Loucy (cell line): ENCODE data around the gene ISLR.
A peak's percentile ranks its signal among the peaks of the same experiment; 100 is the strongest.

Source experiments
- H2AFZ ChIP-seq: fragments of 200-600 bp; sonication (generic); 2 replicates; pipeline ENCODE4 v1.6.0; 2016; ENCODE audit warnings: antibody characterized with exemption, mild to moderate bottlenecking, low read length, moderate library complexity
- H3F3A ChIP-seq: fragments of 200-600 bp; 2 replicates; pipeline ENCODE4 v1.6.0; 2016; ENCODE audit warnings: antibody characterized with exemption, low read depth, mild to moderate bottlenecking
- H3K27me3 ChIP-seq: fragments of 200-600 bp; sonication (generic); 2 replicates; pipeline ENCODE4 v1.6.1; 2014; ENCODE audit warnings: low read length, mild to moderate bottlenecking; ENCODE audit not compliant: insufficient read depth, poor library complexity, severe bottlenecking
- H3K36me3 ChIP-seq: fragments of 200-600 bp; sonication (generic); 2 replicates; pipeline ENCODE4 v1.6.1; 2016; ENCODE audit warnings: low read length; ENCODE audit not compliant: insufficient read depth
- H3K4me1 ChIP-seq: fragments of 200-600 bp; sonication (generic); 2 replicates; pipeline ENCODE4 v1.5.1; 2014; ENCODE audit warnings: low read length, mild to moderate bottlenecking; ENCODE audit not compliant: insufficient read depth, poor library complexity, severe bottlenecking
- H3K4me2 ChIP-seq: fragments of 200-600 bp; sonication (generic); 2 replicates; pipeline ENCODE4 v1.6.0; 2014; ENCODE audit warnings: antibody characterized with exemption, low read length, low read depth, mild to moderate bottlenecking; ENCODE audit not compliant: poor library complexity, severe bottlenecking
- H3K4me3 ChIP-seq: fragments of 200-600 bp; sonication (generic); 2 replicates; pipeline ENCODE4 v1.5.1; 2014; ENCODE audit warnings: low read length, mild to moderate bottlenecking, mixed read lengths; ENCODE audit not compliant: poor library complexity, severe bottlenecking
- H3K79me2 ChIP-seq: fragments of 200-600 bp; sonication (generic); 2 replicates; pipeline ENCODE4 v1.6.1; 2014; ENCODE audit warnings: low read length; ENCODE audit not compliant: insufficient read depth
- H3K9ac ChIP-seq: fragments of 200-600 bp; sonication (generic); 2 replicates; pipeline ENCODE4 v1.6.0; 2014; ENCODE audit warnings: mild to moderate bottlenecking, low read depth, low read length, moderate library complexity; ENCODE audit not compliant: poor library complexity, severe bottlenecking
- H3K9me2 ChIP-seq: fragments of 200-600 bp; sonication (generic); replicated peaks from 2 replicates; pipeline ENCODE4 v1.6.1; 2016; ENCODE audit warnings: low read depth, low read length, mixed read lengths
- H3K9me3 ChIP-seq: fragments of 200-600 bp; sonication (generic); 2 replicates; pipeline ENCODE4 v1.6.1; 2014; ENCODE audit warnings: mild to moderate bottlenecking, antibody characterized with exemption, low read length, low read depth; ENCODE audit not compliant: insufficient read depth
- H4K20me1 ChIP-seq: fragments of 200-600 bp; sonication (generic); 2 replicates; pipeline ENCODE4 v1.6.0; 2014; ENCODE audit warnings: antibody characterized with exemption, low read length, mild to moderate bottlenecking; ENCODE audit not compliant: insufficient read depth, poor library complexity, severe bottlenecking
- CTCF ChIP-seq: fragments of 200-600 bp; sonication (generic); conservative IDR thresholded peaks from 2 replicates; pipeline ENCODE4 v1.5.1; 2014; ENCODE audit warnings: mild to moderate bottlenecking, antibody characterized with exemption, low read length
- EZH2phosphoT487 ChIP-seq: fragments of 200-600 bp; IDR thresholded peaks from 2 replicates; pipeline ENCODE4 v1.6.1; 2018; ENCODE audit warnings: antibody characterized with exemption, mild to moderate bottlenecking, moderate library complexity, borderline replicate concordance

Gene ISLR

GRCh38 chr15:74202452-74203401 is 29.2 kb downstream of the ISLR start, which contains the start of gene STRA6:
TSS of gene STRA6 (minus strand) at chr15:74202787. CDS start at chr15:74202267, 520 bp downstream.
- no peak within 1 kb of the TSS; the same call in 1 of the 2 replicates for H2AFZ ChIP-seq
- peaks cover 69% of the 10 kb centered on the region for H3K4me1 ChIP-seq
- no peaks in the 10 kb centered on the region for H3K9me3 ChIP-seq
- no peaks in the 10 kb centered on the region for H3K9me2 ChIP-seq
- peak within 1 kb of the TSS; percentile 91 for H3K4me2 ChIP-seq
- H4K20me1 ChIP-seq, result peaks cover 14% of the 10 kb centered on the region
- peak within 1 kb of the TSS; percentile 75 for H3K4me3 ChIP-seq
- H3K27me3 ChIP-seq, result no peaks in the 10 kb centered on the region
- peak within 1 kb of the TSS; percentile 90 for H3K9ac ChIP-seq
- H3F3A ChIP-seq, result peaks cover 7% of the 10 kb centered on the region
- TF ChIP-seq EZH2phosphoT487 (no peak), CTCF (peak; percentile 55)
- H3K79me2 ChIP-seq, result peaks cover 87% of the 10 kb centered on the region
- H3K36me3 ChIP-seq, result peaks cover 10% of the 10 kb centered on the region; the same call in 1 of the 2 replicates

GRCh38 chr15:74203914-74204431 is 30.5 kb downstream of the ISLR start:
- H3K4me2 ChIP-seq, result peak overlapping the region; percentile 91
- peaks cover 10% of the 10 kb centered on the region; the same call in 1 of the 2 replicates for H3K36me3 ChIP-seq
- H3K4me1 ChIP-seq, result peaks cover 78% of the 10 kb centered on the region
- peak overlapping the region; percentile 75 for H3K4me3 ChIP-seq
- peaks cover 7% of the 10 kb centered on the region for H3F3A ChIP-seq
- no peaks in the 10 kb centered on the region for H3K9me3 ChIP-seq
- H3K9ac ChIP-seq, result peak overlapping the region; percentile 90
- H2AFZ ChIP-seq, result no peak overlapping the region
- H3K27me3 ChIP-seq, result no peaks in the 10 kb centered on the region
- peaks cover 14% of the 10 kb centered on the region for H4K20me1 ChIP-seq
- H3K9me2 ChIP-seq, result no peaks in the 10 kb centered on the region
- no peak for TF ChIP-seq EZH2phosphoT487
- TF ChIP-seq CTCF, result no peak
- peaks cover 93% of the 10 kb centered on the region for H3K79me2 ChIP-seq

- no peaks in the 10 kb centered on the region for H3K9me3 ChIP-seq
- peak overlapping the region; percentile 75 for H3K4me3 ChIP-seq
- H3K9ac ChIP-seq, result peak overlapping the region; percentile 90
- H3K4me2 ChIP-seq, result peak overlapping the region; percentile 91
- H2AFZ ChIP-seq, result no peak overlapping the region
- H4K20me1 ChIP-seq, result peaks cover 14% of the 10 kb centered on the region
- H3K4me1 ChIP-seq, result peaks cover 88% of the 10 kb centered on the region
- TF ChIP-seq CTCF, result no peak
- TF ChIP-seq EZH2phosphoT487, result no peak
- H3F3A ChIP-seq, result peaks cover 7% of the 10 kb centered on the region
- H3K36me3 ChIP-seq, result peaks cover 10% of the 10 kb centered on the region; the same call in 1 of the 2 replicates
- no peaks in the 10 kb centered on the region for H3K9me2 ChIP-seq
- H3K27me3 ChIP-seq, result no peaks in the 10 kb centered on the region
- peaks cover 93% of the 10 kb centered on the region for H3K79me2 ChIP-seq
Observed at GRCh38 chr15:74205582-74205947, 32.1 kb downstream of the ISLR start.
